GM21367 (cell line): Measurements from ENCODE around the gene UNC45A.
A peak's percentile ranks its signal among the peaks of the same experiment; 100 is the strongest.
"Not testable (repeated sequence)": the region's sequence is repeated elsewhere in the genome, so short reads cannot be mapped to it uniquely, and the experiment has no call there.

ENCODE experiments used
- ATAC-seq: cut with Tn5 transposase; IDR thresholded peaks from one replicate; pipeline ENCODE4 v1.9.1; 2021; ENCODE audit not compliant: unreplicated experiment

Gene UNC45A

GRCh38 chr15:90915808-90916440 lies 19.2 kb upstream of the UNC45A start:
- ATAC-seq, result no peak

GRCh38 chr15:90916461-90916860 lies 18.6 kb upstream of the UNC45A start:
- no peak for ATAC-seq

- no peak for ATAC-seq
Measured at GRCh38 chr15:90917569-90917968, 17.5 kb upstream of the UNC45A start.

GRCh38 chr15:90918034-90918788 lies 16.9 kb upstream of the UNC45A start:
- no peak for ATAC-seq

- no peak for ATAC-seq
Measured at GRCh38 chr15:90918835-90919234, 16.2 kb upstream of the UNC45A start.

GRCh38 chr15:90921887-90922286 lies 13.2 kb upstream of the UNC45A start:
- no peak for ATAC-seq

- ATAC-seq, result peak; percentile 89
Measured at GRCh38 chr15:90922712-90923322, 12.3 kb upstream of the UNC45A start.

- ATAC-seq, result peak; percentile 62
Measured at GRCh38 chr15:90924375-90924774, 10.7 kb upstream of the UNC45A start.

- ATAC-seq, result not testable (repeated sequence)
Measured at GRCh38 chr15:90926766-90927165, 8.3 kb upstream of the UNC45A start.

GRCh38 chr15:90928106-90928505 lies 7.0 kb upstream of the UNC45A start:
- ATAC-seq, result not testable (repeated sequence)

GRCh38 chr15:90929246-90930019 lies 5.7 kb upstream of the UNC45A start:
- no peak for ATAC-seq

- ATAC-seq, result no peak
Measured at GRCh38 chr15:90930861-90931574, 4.1 kb upstream of the UNC45A start.

GRCh38 chr15:90931575-90931827 lies 3.6 kb upstream of the UNC45A start:
- no peak for ATAC-seq

- ATAC-seq, result peak; percentile 43
Measured at GRCh38 chr15:90931828-90932659, 3.0 kb upstream of the UNC45A start, which contains the start of gene HDDC3. Gene HDDC3 (minus strand): TSS chr15:90932549. CDS start chr15:90932540, 9 bp downstream.

GRCh38 chr15:90932660-90932991 lies 2.5 kb upstream of the UNC45A start:
- no peak for ATAC-seq

- no peak for ATAC-seq
Measured at GRCh38 chr15:90933301-90933700, 1.8 kb upstream of the UNC45A start.

- ATAC-seq, result peak; percentile 27
Measured at GRCh38 chr15:90934256-90934948, 683 bp upstream of the UNC45A start.

- ATAC-seq, result no peak
Measured at GRCh38 chr15:90936823-90937222, 1.7 kb downstream of the UNC45A start.

- no peak for ATAC-seq
Measured at GRCh38 chr15:90938261-90938660, 3.2 kb downstream of the UNC45A start.

GRCh38 chr15:90939756-90940155 lies 4.7 kb downstream of the UNC45A start:
- ATAC-seq, result no peak
